ENCODE results near the gene SLC9A9. TPM values are rescaled to one million over a fixed set of nuclear protein-coding genes. Genes with fewer than 3 reads are reported as not detected.

Gene SLC9A9
- total and polyA plus RNA-seq, 9 of the 15 experiments (the other 6 are each of a cell fraction or from before 2014, with no cell fraction given), result 0.03 to 0.13 TPM; not detected in 7

GRCh38 chr3:143657391-143657790 is 190.9 kb downstream of the SLC9A9 start:
- Histone ChIP-seq H3K27ac (ENCODE audit: extremely low read depth, low read depth, low read length) (no peak overlapping the region), H4K20me1 (replicated peaks; ENCODE audit: control insufficient read depth, insufficient read depth, low read length) (no peaks in the 10 kb centered on the region), H3K4me1 (replicated peaks in 1 of 2; ENCODE audit: control insufficient read depth in 2 of 2, insufficient read depth in 2 of 2, low read length in 2 of 2) (no peaks in the 10 kb centered on the region), H3K9me1 (ENCODE audit: control insufficient read depth, insufficient read depth, low read length) (no peaks in the 10 kb centered on the region), H3K9me3 (replicated peaks; ENCODE audit: control insufficient read depth, insufficient read depth, low read depth, low read length) (no peaks in the 10 kb centered on the region), H3K27me3 (ENCODE audit: control insufficient read depth in 2 of 2, insufficient read depth in 2 of 2, low read length in 2 of 2) (no peaks in the 10 kb centered on the region; a peak in 1 of 5 replicates), H3K4me3 (no peak overlapping the region), H3K4me2 (ENCODE audit: insufficient read depth, low read length) (no peak overlapping the region), H3K9ac (ENCODE audit: insufficient read depth in 1 of 2, low read depth in 2 of 2, low read length in 2 of 2) (no peak overlapping the region), H3K36me3 (ENCODE audit: control insufficient read depth, insufficient read depth, low read length) (no peaks in the 10 kb centered on the region), H2AFZ (ENCODE audit: low read depth, low read length) (no peak overlapping the region), H3K79me2 (ENCODE audit: control insufficient read depth, insufficient read depth, low read length) (no peaks in the 10 kb centered on the region)
- DNase-seq (ENCODE audit: extremely low read depth in 1 of 4, low spot score in 3 of 4), result no peak
- CTCF ChIA-PET (ENCODE audit: low intra/inter-chr PET ratio), result no interaction called here
- no peak for ATAC-seq
- intact Hi-C loops (cut with micrococcal nuclease), result no loop called here
- BruUV-seq (replicated peaks), result no TSS peak
- TF ChIP-seq ATF3 (IDR thresholded peaks at IDR 0.05) (peak; percentile 25; the same call in 1 of the 2 replicates), ATF3 (CRISPR knock-in tag; conservative IDR thresholded peaks at IDR 0.05) (no peak), MBD2 (IDR thresholded peaks at IDR 0.05; ENCODE audit: borderline replicate concordance, low read depth) (no peak), CEBPG (CRISPR knock-in tag; IDR thresholded peaks at IDR 0.05) (no peak), CEBPG (tag; conservative IDR thresholded peaks at IDR 0.05 in 1 of 2, IDR thresholded peaks at IDR 0.05 in 1 of 2) (peak in 1 of 2 experiments; percentile 39; a peak in 1 of 4 replicates)
- FAIRE-seq, result no peak
- in situ Hi-C loops (cut with MboI), result no loop called here
- POLR2A ChIA-PET, result no interaction called here

DNA sequence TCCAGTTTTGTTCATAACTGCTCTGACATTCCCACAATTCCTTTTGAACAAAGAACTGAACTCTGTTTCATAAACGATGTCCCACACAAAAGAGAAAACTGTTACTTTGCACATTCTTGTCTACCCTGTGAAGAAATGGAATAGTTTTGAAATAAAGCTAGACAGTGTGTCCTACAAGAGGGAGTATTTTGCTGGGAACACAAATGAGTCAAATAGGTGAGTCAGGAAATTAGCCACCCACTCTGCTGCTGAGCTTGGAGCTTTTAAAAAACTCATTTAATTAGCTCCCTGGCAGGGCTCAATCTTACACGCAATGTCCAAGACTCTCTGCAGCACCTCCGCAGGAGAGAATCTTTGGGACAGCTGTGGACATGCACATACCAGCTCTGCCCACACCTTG is 193.4 kb downstream of the SLC9A9 start:
- no peaks in the 10 kb centered on the region for H3K36me3 ChIP-seq (ENCODE audit: control insufficient read depth, insufficient read depth, low read length)
- no peaks in the 10 kb centered on the region; a peak in 1 of 5 replicates for H3K27me3 ChIP-seq (ENCODE audit: control insufficient read depth in 2 of 2, insufficient read depth in 2 of 2, low read length in 2 of 2)
- H3K9me3 ChIP-seq (replicated peaks; ENCODE audit: control insufficient read depth, insufficient read depth, low read depth, low read length), result no peaks in the 10 kb centered on the region
- H3K79me2 ChIP-seq (ENCODE audit: control insufficient read depth, insufficient read depth, low read length), result no peaks in the 10 kb centered on the region
- no peak overlapping the region for H2AFZ ChIP-seq (ENCODE audit: low read depth, low read length)
- DNase-seq (ENCODE audit: extremely low read depth in 1 of 4, low spot score in 3 of 4), result no peak
- TF ChIP-seq ZNF699 (CRISPR knock-in tag; IDR thresholded peaks at IDR 0.05; ENCODE audit: insufficient replicate concordance) (no peak), ZNF140 (CRISPR knock-in tag; IDR thresholded peaks at IDR 0.05) (no peak), GABPB2 (CRISPR knock-in tag; conservative IDR thresholded peaks at IDR 0.05) (no peak), ETV1 (tag; conservative IDR thresholded peaks at IDR 0.05; ENCODE audit: low read depth) (no peak), ZNF280B (CRISPR knock-in tag; IDR thresholded peaks at IDR 0.05) (no peak)
- TF ChIP-seq, protein P1, sequence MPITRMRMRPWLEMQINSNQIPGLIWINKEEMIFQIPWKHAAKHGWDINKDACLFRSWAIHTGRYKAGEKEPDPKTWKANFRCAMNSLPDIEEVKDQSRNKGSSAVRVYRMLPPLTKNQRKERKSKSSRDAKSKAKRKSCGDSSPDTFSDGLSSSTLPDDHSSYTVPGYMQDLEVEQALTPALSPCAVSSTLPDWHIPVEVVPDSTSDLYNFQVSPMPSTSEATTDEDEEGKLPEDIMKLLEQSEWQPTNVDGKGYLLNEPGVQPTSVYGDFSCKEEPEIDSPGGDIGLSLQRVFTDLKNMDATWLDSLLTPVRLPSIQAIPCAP (CRISPR knock-in tag; IDR thresholded peaks at IDR 0.05; ENCODE audit: borderline replicate concordance), result no peak
- no peak overlapping the region for H3K4me2 ChIP-seq (ENCODE audit: insufficient read depth, low read length)
- no peaks in the 10 kb centered on the region for H3K9me1 ChIP-seq (ENCODE audit: control insufficient read depth, insufficient read depth, low read length)
- ChIA-PET CTCF (ENCODE audit: low intra/inter-chr PET ratio) (no interaction called here), POLR2A (no interaction called here)
- 6% methylated on average over 3 of the region's 3 CpGs for WGBS (ENCODE audit: insufficient coverage, low coverage, missing lambda C conversion rate)
- no peak overlapping the region for H3K4me3 ChIP-seq
- no peaks in the 10 kb centered on the region for H3K4me1 ChIP-seq (replicated peaks in 1 of 2; ENCODE audit: control insufficient read depth in 2 of 2, insufficient read depth in 2 of 2, low read length in 2 of 2)
- in situ Hi-C loops (cut with MboI), result no loop called here
- intact Hi-C loops (cut with micrococcal nuclease), result no loop called here
- no peak overlapping the region for H3K9ac ChIP-seq (ENCODE audit: insufficient read depth in 1 of 2, low read depth in 2 of 2, low read length in 2 of 2)
- H3K27ac ChIP-seq (ENCODE audit: extremely low read depth, low read depth, low read length), result no peak overlapping the region
- FAIRE-seq, result no peak
- no peaks in the 10 kb centered on the region for H4K20me1 ChIP-seq (replicated peaks; ENCODE audit: control insufficient read depth, insufficient read depth, low read length)
- no TSS peak for BruUV-seq (replicated peaks)
- no peak for ATAC-seq
